ENCODE data around the gene PREPL. TPM values are rescaled to one million over a fixed set of nuclear protein-coding genes. Genes with fewer than 3 reads are reported as not detected.

PREPL gene
- total and polyA plus RNA-seq, 7 donors: 6.6 to 52.6 (median 41.5) TPM

DNA sequence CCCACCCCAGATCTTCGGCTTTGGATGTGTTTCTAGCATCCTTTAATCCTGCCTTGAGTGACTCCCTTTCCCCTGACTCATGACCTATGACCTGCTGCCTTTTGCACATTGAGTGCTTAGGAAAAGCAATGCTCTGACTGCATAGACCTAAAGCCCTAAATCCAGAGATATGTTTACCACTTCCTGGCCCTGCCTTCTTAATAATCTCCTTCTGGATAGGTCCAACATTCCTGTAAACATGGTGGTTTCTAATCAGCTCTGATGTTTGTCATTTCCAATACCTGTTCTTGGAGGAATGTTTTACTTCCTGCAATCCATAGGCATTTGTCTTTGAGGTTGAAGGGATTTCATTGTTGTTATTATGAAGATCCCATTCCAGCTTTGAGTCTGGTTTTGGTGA lies 83.8 kb downstream of the PREPL start:
- DNase-seq: no peak
- Histone ChIP-seq H3K9me3 (no peaks in the 10 kb centered on the region), H3K4me1 (no peaks in the 10 kb centered on the region), H3K27ac (no peak overlapping the region), H3K27me3 (no peaks in the 10 kb centered on the region), H3K36me3 (no peaks in the 10 kb centered on the region), H3K4me3 (no peak overlapping the region)
- WGBS, 2 donors: 40 to 73% methylated on average over 1 of the region's 1 CpG
- intact Hi-C loops (cut with DNase I): no loop called here
- TF ChIP-seq EP300 (IDR thresholded peaks at IDR 0.05) (no peak), CTCF (IDR thresholded peaks at IDR 0.05) (no peak), POLR2AphosphoS5 (IDR thresholded peaks at IDR 0.05) (no peak), POLR2A (IDR thresholded peaks at IDR 0.05) (no peak)

DNA sequence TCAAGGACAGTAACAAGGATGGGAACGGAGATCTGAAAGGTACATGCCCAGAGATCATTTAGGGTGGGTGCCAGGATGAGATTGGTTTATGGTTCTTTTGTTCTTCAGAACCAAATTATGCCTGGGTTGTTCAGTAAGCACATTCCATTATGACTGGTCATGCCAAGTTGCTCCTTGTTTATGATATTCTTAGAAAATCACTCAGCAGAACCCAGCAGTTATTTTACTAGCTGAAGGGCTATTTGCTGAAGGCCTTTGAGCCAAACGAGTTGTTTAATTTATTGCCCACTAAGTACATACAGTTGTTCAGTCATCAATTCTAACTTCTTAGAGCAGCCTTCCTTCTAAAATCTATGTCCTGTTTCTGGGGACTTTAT lies 85.4 kb downstream of the PREPL start:
- intact Hi-C loops (cut with DNase I): no loop called here
- no peaks in the 10 kb centered on the region for H3K9me3 ChIP-seq
- no peak overlapping the region for H3K4me3 ChIP-seq
- TF ChIP-seq POLR2AphosphoS5 (IDR thresholded peaks at IDR 0.05) (no peak), CTCF (IDR thresholded peaks at IDR 0.05) (no peak), EP300 (IDR thresholded peaks at IDR 0.05) (no peak), POLR2A (IDR thresholded peaks at IDR 0.05) (no peak)
- DNase-seq: no peak
- H3K27ac ChIP-seq: no peak overlapping the region
- H3K4me1 ChIP-seq: no peaks in the 10 kb centered on the region
- no peaks in the 10 kb centered on the region for H3K27me3 ChIP-seq
- no peaks in the 10 kb centered on the region for H3K36me3 ChIP-seq
- WGBS, 2 donors: 7 to 52% methylated on average over 2 of the region's 2 CpGs

DNA sequence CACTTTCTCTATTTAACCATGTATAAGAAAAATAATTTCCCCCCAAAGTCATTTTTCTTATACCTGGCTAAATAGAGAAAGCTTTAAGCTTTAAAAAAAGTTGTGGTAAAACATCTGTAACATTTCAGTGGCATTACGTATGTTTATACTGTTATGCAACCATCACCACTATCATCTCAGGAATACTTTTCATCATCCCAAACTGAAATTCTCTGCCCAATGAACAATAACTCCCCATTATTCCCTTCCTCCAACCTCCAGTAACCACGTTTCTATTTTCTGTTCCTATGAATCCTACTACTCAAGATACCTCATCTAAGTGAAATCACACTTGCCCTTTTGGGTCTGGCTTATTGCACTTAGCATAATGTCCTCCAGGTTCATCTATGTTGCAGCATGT lies 87.7 kb downstream of the PREPL start:
- H3K4me3 ChIP-seq: no peak overlapping the region
- intact Hi-C loops (cut with DNase I): no loop called here
- H3K9me3 ChIP-seq: no peaks in the 10 kb centered on the region
- no peaks in the 10 kb centered on the region for H3K27me3 ChIP-seq
- H3K36me3 ChIP-seq: no peaks in the 10 kb centered on the region
- TF ChIP-seq POLR2A (IDR thresholded peaks at IDR 0.05) (no peak), EP300 (IDR thresholded peaks at IDR 0.05) (no peak), POLR2AphosphoS5 (IDR thresholded peaks at IDR 0.05) (no peak), CTCF (IDR thresholded peaks at IDR 0.05) (no peak)
- no peak overlapping the region for H3K27ac ChIP-seq
- 81 to 86% methylated on average over 2 of the region's 2 CpGs for WGBS, 2 donors
- H3K4me1 ChIP-seq: no peaks in the 10 kb centered on the region
- DNase-seq: no peak

DNA sequence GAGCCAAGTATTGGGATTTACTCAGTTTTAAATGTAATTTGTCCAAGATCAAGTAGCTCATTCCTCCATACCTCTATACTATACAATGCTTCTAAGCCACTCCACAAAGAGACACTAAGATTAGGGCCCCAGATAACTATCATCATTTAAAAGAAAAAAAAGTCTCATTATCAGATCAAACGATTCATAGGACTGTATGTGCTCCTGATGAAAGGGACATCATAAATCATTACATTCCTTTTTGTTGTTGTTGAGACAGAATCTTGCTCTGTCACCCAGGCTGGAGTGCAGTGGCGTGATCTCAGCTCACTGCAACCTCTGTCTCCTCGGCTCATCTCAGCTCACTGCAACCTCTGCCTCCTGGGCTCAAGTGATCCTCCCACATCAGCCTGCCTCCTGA lies 88.2 kb downstream of the PREPL start:
- H3K27me3 ChIP-seq: no peaks in the 10 kb centered on the region
- no peaks in the 10 kb centered on the region for H3K36me3 ChIP-seq
- H3K4me1 ChIP-seq: no peaks in the 10 kb centered on the region
- TF ChIP-seq CTCF (IDR thresholded peaks at IDR 0.05) (no peak), POLR2AphosphoS5 (IDR thresholded peaks at IDR 0.05) (no peak), POLR2A (IDR thresholded peaks at IDR 0.05) (no peak), EP300 (IDR thresholded peaks at IDR 0.05) (no peak)
- H3K9me3 ChIP-seq: no peaks in the 10 kb centered on the region
- no peak for DNase-seq
- H3K4me3 ChIP-seq: no peak overlapping the region
- intact Hi-C loops (cut with DNase I): no loop called here
- no peak overlapping the region for H3K27ac ChIP-seq
- 70 to 79% methylated on average over 3 of the region's 3 CpGs for WGBS, 2 donors

- H3K36me3 ChIP-seq: no peaks in the 10 kb centered on the region
- TF ChIP-seq POLR2AphosphoS5 (IDR thresholded peaks at IDR 0.05) (no peak), EP300 (IDR thresholded peaks at IDR 0.05) (no peak), POLR2A (IDR thresholded peaks at IDR 0.05) (no peak), CTCF (IDR thresholded peaks at IDR 0.05) (no peak)
- H3K4me3 ChIP-seq: no peak overlapping the region
- no peak overlapping the region for H3K27ac ChIP-seq
- intact Hi-C loops (cut with DNase I): no loop called here
- WGBS, 2 donors: 97% methylated on average over 7 of the region's 7 CpGs
- H3K9me3 ChIP-seq: no peaks in the 10 kb centered on the region
- no peaks in the 10 kb centered on the region for H3K27me3 ChIP-seq
- H3K4me1 ChIP-seq: peaks cover 0 to 5% (median 0%) of the 10 kb centered on the region in 4 donors
- no peak for DNase-seq
Measured at GRCh38 chr2:44271296-44271695, 90.0 kb downstream of the PREPL start.
